ENCODE data around the gene RNF150. TPM values are rescaled to one million over a fixed set of nuclear protein-coding genes. Genes with fewer than 3 reads are reported as not detected.

RNF150 gene
- total and polyA plus RNA-seq, 2 of the 8 experiments (the other 6 are each of a cell fraction or from before 2014, with no cell fraction given), result 3.4 to 4.8 TPM

DNA sequence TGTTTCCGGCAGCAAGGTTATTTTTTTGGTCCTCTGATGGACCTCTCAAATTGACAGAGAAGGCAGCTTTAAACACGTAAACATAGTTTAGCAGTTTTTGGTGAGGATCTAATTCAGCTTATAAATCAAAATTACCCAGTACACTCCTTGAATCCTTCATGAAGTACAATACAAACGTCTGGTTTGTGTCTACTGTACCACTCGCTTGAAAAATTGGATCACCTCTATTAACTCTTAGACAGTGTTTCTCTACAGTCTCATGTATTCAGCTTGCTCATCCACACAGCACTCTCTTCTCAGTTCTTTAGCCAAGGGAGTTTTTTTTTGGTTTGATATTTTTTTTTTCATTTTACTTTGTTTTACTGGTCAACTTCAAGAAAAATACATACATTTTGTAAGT is 113.5 kb downstream of the RNF150 start:
- Histone ChIP-seq H4K91ac (replicated peaks; ENCODE audit: insufficient read length, low read length) (no peak overlapping the region), H3K9me3 (ENCODE audit: insufficient read depth in 2 of 2, low read depth in 1 of 2, low read length in 1 of 2) (no peaks in the 10 kb centered on the region), H2BK120ac (replicated peaks; ENCODE audit: low read depth, low read length) (no peak overlapping the region), H3K27ac (ENCODE audit: low read depth, low read length) (no peak overlapping the region), H2BK12ac (ENCODE audit: low read depth, low read length) (no peak overlapping the region), H3K23me2 (ENCODE audit: low read depth, low read length) (no peaks in the 10 kb centered on the region), H3K79me1 (ENCODE audit: low read depth, low read length) (no peaks in the 10 kb centered on the region), H3K18ac (ENCODE audit: extremely low read depth, low read length) (no peak overlapping the region), H3K36me3 (ENCODE audit: control insufficient read depth in 2 of 4, insufficient read depth in 4 of 4, low read length in 3 of 4) (no peaks in the 10 kb centered on the region), H4K5ac (ENCODE audit: insufficient read length, low read depth, low read length) (no peak overlapping the region), H2AFZ (ENCODE audit: low read length) (no peak overlapping the region), H3K27me3 (replicated peaks in 1 of 4; ENCODE audit: control insufficient read depth in 3 of 4, extremely low read depth in 1 of 4, insufficient read depth in 3 of 4, low read length in 3 of 4) (no peaks in the 10 kb centered on the region), H3K9ac (replicated peaks in 1 of 4; ENCODE audit: extremely low read depth in 1 of 4, low read depth in 3 of 4, low read length in 3 of 4) (no peak overlapping the region), H2BK15ac (ENCODE audit: low read length) (no peak overlapping the region), H3K79me2 (ENCODE audit: control insufficient read depth in 1 of 2, insufficient read depth in 2 of 2, low read length in 2 of 2) (no peaks in the 10 kb centered on the region), H2BK20ac (ENCODE audit: low read length) (no peak overlapping the region), H3K4ac (replicated peaks; ENCODE audit: insufficient read length, low read depth, low read length) (no peak overlapping the region), H4K20me1 (replicated peaks in 1 of 2; ENCODE audit: control insufficient read depth in 1 of 2, insufficient read depth in 2 of 2, low read length in 2 of 2) (no peaks in the 10 kb centered on the region), H3K4me1 (replicated peaks in 1 of 4; ENCODE audit: control insufficient read depth in 3 of 4, insufficient read depth in 4 of 4, low read length in 3 of 4) (no peaks in the 10 kb centered on the region), H3K4me3 (ENCODE audit: extremely low read depth in 1 of 4, insufficient read depth in 2 of 4, low read depth in 3 of 4, low read length in 4 of 4) (no peak overlapping the region), H3K4me2 (ENCODE audit: insufficient read depth in 1 of 2, low read depth in 2 of 2, low read length in 2 of 2) (no peak overlapping the region), H2BK5ac (ENCODE audit: low read depth, low read length) (no peak overlapping the region), H3K56ac (replicated peaks; ENCODE audit: insufficient read length, low read depth, low read length) (no peak overlapping the region), H3K14ac (ENCODE audit: insufficient read length) (no peak overlapping the region), H2AK5ac (ENCODE audit: low read depth, low read length) (no peak overlapping the region), H3K23ac (ENCODE audit: insufficient read length) (no peak overlapping the region), H4K8ac (ENCODE audit: extremely low read depth, insufficient read depth, low read length) (no peak overlapping the region)
- ChIA-PET POLR2A (ENCODE audit: partially characterized antibody) (no interaction called here), CTCF (ENCODE audit: partially characterized antibody) (interaction anchor here (1.4 kb wide), 2 partner anchors 8 to 23 kb away, joined by 3 to 5 read pairs; no protein-coding TSS in a partner anchor)
- FAIRE-seq, result no peak
- DNase-seq (ENCODE audit: low read depth in 1 of 2, low spot score in 2 of 2), result no peak
- 90% methylated on average over 4 of the region's 4 CpGs; no CpG with 5 or more reads in 1 of the 2 experiments for WGBS, 2 experiments (ENCODE audit: extremely low coverage in 1 of 2, insufficient coverage in 1 of 2, insufficient read length in 1 of 2, insufficient replicate concordance in 2 of 2, low coverage in 1 of 2, low lambda C conversion rate in 2 of 2, missing lambda C conversion rate in 1 of 2)
- TF ChIP-seq, protein P1, sequence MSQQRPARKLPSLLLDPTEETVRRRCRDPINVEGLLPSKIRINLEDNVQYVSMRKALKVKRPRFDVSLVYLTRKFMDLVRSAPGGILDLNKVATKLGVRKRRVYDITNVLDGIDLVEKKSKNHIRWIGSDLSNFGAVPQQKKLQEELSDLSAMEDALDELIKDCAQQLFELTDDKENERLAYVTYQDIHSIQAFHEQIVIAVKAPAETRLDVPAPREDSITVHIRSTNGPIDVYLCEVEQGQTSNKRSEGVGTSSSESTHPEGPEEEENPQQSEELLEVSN (IDR thresholded peaks at IDR 0.05), result no peak
- no peak for TF ChIP-seq TCF12 (IDR thresholded peaks at IDR 0.05; ENCODE audit: low read depth, low read length)
- TF ChIP-seq JUND (IDR thresholded peaks at IDR 0.05; ENCODE audit: low read length), result no peak
- no peak for TF ChIP-seq CBX8 (IDR thresholded peaks at IDR 0.05; ENCODE audit: borderline replicate concordance, low read depth, low read length)
- no peak for TF ChIP-seq RBBP5 (IDR thresholded peaks at IDR 0.05; ENCODE audit: borderline replicate concordance, low read depth, low read length)
- TF ChIP-seq YY1 (IDR thresholded peaks at IDR 0.05; ENCODE audit: low read depth, low read length), result no peak
- TF ChIP-seq KDM1A (IDR thresholded peaks at IDR 0.05; ENCODE audit: borderline replicate concordance, low read length), result no peak

Data from H1 (cell line).